HEK293T (cell line): ENCODE results near the gene CEBPG.

Source experiments
- BHLHE40 ChIP-seq: fragments of 450-650 bp; IDR thresholded peaks from 2 replicates; pipeline ENCODE4 v1.6.1; 2016; ENCODE audit warnings: mild to moderate bottlenecking, moderate library complexity, borderline replicate concordance
- CTBP1 ChIP-seq: fragments of 450-650 bp; IDR thresholded peaks from 2 replicates; pipeline ENCODE4 v1.6.1; 2016; ENCODE audit warnings: borderline replicate concordance
- ELF4 ChIP-seq: fragments of 450-650 bp; IDR thresholded peaks from 2 replicates; pipeline ENCODE4 v1.6.1; 2017; ENCODE audit warnings: antibody characterized with exemption
- FOXA1 ChIP-seq: fragments of 450-650 bp; IDR thresholded peaks from 2 replicates; pipeline ENCODE4 v1.6.1; 2016; ENCODE audit warnings: mild to moderate bottlenecking
- FOXK2 ChIP-seq: fragments of 450-650 bp; IDR thresholded peaks from 2 replicates; pipeline ENCODE4 v1.6.1; 2016; ENCODE audit warnings: mild to moderate bottlenecking
- FOXM1 ChIP-seq: fragments of 450-650 bp; IDR thresholded peaks from 2 replicates; pipeline ENCODE4 v1.6.1; 2017; ENCODE audit warnings: mild to moderate bottlenecking, borderline replicate concordance
- NFRKB ChIP-seq: fragments of 450-650 bp; IDR thresholded peaks from 2 replicates; pipeline ENCODE4 v1.6.1; 2016; ENCODE audit warnings: mild to moderate bottlenecking, moderate library complexity
- SP1 ChIP-seq: fragments of 450-650 bp; IDR thresholded peaks from 2 replicates; pipeline ENCODE4 v1.6.1; 2017
- TARDBP ChIP-seq: fragments of 450-650 bp; IDR thresholded peaks from 2 replicates; pipeline ENCODE4 v1.6.1; 2016
- ZNF384 ChIP-seq: fragments of 450-650 bp; IDR thresholded peaks from 2 replicates; pipeline ENCODE4 v1.6.1; 2016
- TF ChIP-seq, protein P1 (sequence below): fragments of 450-650 bp; IDR thresholded peaks from 2 replicates; pipeline ENCODE4 v1.6.1; 2016

DNA sequence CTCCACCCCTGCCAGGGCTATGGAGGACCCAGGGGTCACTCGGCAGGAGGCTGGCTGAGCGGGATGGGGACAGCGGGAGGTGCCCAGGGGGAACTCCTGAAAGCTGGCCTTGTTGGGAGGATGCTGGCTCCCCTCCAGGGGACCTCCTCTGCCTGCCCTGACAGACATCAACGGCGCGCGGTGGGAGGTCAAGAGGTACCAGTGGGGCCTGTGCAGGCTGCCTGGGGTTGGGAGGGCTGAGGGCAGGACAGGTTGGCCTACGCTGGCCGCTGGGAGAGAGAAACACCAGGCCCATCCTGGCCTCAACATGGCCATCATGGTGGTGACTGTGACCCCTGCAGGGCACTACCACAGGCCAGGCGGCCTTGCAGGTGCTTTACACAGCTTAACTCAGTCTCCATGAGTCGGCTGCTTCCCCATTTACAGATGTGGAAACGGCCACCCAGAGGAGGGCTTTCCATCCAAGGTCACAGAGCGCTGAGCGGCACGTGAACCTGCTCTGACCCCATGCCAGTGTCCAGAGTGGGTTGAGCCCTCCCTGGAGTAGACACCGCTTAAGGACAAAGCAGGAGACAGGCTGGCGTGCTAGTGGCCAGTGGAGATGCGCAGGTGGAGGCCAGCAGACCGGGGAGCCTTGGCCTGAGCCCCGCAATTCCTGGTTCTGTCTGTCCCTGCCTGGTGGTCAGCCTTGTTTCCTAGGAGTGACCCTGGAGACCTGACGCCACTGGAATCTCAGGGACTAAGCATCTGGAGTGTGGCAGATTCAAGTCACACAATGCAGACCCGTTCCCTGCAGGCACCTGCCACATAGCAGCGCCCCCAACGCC lies 27.6 kb downstream of the CEBPG start:
- TF ChIP-seq ELF4 (no peak), ZNF384 (no peak), FOXM1 (no peak), BHLHE40 (no peak), FOXA1 (no peak), TARDBP (no peak), FOXK2 (no peak), CTBP1 (no peak), NFRKB (no peak), SP1 (no peak)
- TF ChIP-seq, protein P1, sequence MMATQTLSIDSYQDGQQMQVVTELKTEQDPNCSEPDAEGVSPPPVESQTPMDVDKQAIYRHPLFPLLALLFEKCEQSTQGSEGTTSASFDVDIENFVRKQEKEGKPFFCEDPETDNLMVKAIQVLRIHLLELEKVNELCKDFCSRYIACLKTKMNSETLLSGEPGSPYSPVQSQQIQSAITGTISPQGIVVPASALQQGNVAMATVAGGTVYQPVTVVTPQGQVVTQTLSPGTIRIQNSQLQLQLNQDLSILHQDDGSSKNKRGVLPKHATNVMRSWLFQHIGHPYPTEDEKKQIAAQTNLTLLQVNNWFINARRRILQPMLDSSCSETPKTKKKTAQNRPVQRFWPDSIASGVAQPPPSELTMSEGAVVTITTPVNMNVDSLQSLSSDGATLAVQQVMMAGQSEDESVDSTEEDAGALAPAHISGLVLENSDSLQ, result no peak
